G401 (cell line): ENCODE data around the gene AMER2. TPM values are rescaled to one million over a fixed set of nuclear protein-coding genes. Genes with fewer than 3 reads are reported as not detected.

Experiments used
- DNase-seq: peaks from one replicate; pipeline ENCODE4 v3.0.0-alpha.2; 2015; ENCODE audit warnings: low spot score
- in situ Hi-C: cut with HindIII; loops from 2 replicates; pipeline ENCODE4 v1.10.0; 2016; ENCODE audit warnings: low sequenced_read_pairs, mixed read lengths
- total RNA-seq: library from RNA; depleted of rRNA; stranded (reverse); fragments of >200 nt; shearing (Covaris generic); gene quantifications from 2 replicates; pipeline ENCODE4 v1.2.3, GENCODE V29; 2014; rRNA removed

Gene AMER2
- total RNA-seq, 1 experiment from 2014 or later = not detected

GRCh38 chr13:25116044-25116443 lies 56.0 kb downstream of the AMER2 start:
- DNase-seq = no peak
- in situ Hi-C loops = no loop called here

GRCh38 chr13:25114220-25114619 lies 57.9 kb downstream of the AMER2 start:
- DNase-seq = peak; percentile 94
- in situ Hi-C loops = no loop called here

GRCh38 chr13:25112695-25113255 lies 59.3 kb downstream of the AMER2 start:
- in situ Hi-C loops = no loop called here
- DNase-seq = peak; percentile 61

Other genes starting within 250 kb of the AMER2 start
- 0.12 and 0.24 TPM in 2 replicates for gene PABPC3, start 76.2 kb downstream of the AMER2 start, total RNA-seq
- 10.0 and 15.0 TPM in 2 replicates for gene MTMR6, start 115.2 kb upstream of the AMER2 start, total RNA-seq
- 56.1 and 82.7 TPM in 2 replicates for gene NUP58, start 129.3 kb upstream of the AMER2 start, total RNA-seq
- not detected in 2 replicates for gene ATP8A2, start 199.7 kb upstream of the AMER2 start, total RNA-seq